HEK293 (cell line): ENCODE results near the gene RGS7.

Source experiments
- KLF9 ChIP-seq: fragments of 450-650 bp; formaldehyde crosslinking; IDR thresholded peaks from 2 replicates; pipeline ENCODE4 v1.5.1; 2016; ENCODE audit warnings: missing biosample characterization, missing genetic modification characterization, low read depth
- ZNF211 ChIP-seq: fragments of 450-650 bp; formaldehyde crosslinking; IDR thresholded peaks from 2 replicates; pipeline ENCODE4 v1.5.1; 2016; ENCODE audit warnings: low read depth, missing biosample characterization, missing genetic modification characterization
- ZNF596 ChIP-seq: fragments of 450-650 bp; IDR thresholded peaks from 2 replicates; pipeline ENCODE4 v1.5.0; 2018; ENCODE audit warnings: missing biosample characterization, mild to moderate bottlenecking, missing genetic modification characterization, moderate library complexity
- TF ChIP-seq, protein P1 (sequence below): fragments of 450-650 bp; formaldehyde crosslinking; IDR thresholded peaks from 2 replicates; pipeline ENCODE4 v1.5.1; 2016; ENCODE audit warnings: missing biosample characterization, missing genetic modification characterization
- TF ChIP-seq, protein P2 (sequence below): sonication (generic); formaldehyde crosslinking; IDR thresholded peaks from 2 replicates; pipeline ENCODE4 v1.8.1; 2022; ENCODE audit warnings: mild to moderate bottlenecking, moderate library complexity, missing genetic modification reagents
- TF ChIP-seq, protein P3 (sequence below): fragments of 450-650 bp; formaldehyde crosslinking; IDR thresholded peaks from 2 replicates; pipeline ENCODE4 v1.5.1; 2016; ENCODE audit warnings: missing biosample characterization, missing genetic modification characterization

GRCh38 chr1:241343956-241344355, 13.0 kb downstream of the RGS7 start:
- TF ChIP-seq KLF9 (tag by site-specific recombination): no peak
- TF ChIP-seq, protein P1, sequence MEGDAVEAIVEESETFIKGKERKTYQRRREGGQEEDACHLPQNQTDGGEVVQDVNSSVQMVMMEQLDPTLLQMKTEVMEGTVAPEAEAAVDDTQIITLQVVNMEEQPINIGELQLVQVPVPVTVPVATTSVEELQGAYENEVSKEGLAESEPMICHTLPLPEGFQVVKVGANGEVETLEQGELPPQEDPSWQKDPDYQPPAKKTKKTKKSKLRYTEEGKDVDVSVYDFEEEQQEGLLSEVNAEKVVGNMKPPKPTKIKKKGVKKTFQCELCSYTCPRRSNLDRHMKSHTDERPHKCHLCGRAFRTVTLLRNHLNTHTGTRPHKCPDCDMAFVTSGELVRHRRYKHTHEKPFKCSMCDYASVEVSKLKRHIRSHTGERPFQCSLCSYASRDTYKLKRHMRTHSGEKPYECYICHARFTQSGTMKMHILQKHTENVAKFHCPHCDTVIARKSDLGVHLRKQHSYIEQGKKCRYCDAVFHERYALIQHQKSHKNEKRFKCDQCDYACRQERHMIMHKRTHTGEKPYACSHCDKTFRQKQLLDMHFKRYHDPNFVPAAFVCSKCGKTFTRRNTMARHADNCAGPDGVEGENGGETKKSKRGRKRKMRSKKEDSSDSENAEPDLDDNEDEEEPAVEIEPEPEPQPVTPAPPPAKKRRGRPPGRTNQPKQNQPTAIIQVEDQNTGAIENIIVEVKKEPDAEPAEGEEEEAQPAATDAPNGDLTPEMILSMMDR: no peak
- TF ChIP-seq ZNF596 (tag by site-specific recombination): no peak
- TF ChIP-seq, protein P2, sequence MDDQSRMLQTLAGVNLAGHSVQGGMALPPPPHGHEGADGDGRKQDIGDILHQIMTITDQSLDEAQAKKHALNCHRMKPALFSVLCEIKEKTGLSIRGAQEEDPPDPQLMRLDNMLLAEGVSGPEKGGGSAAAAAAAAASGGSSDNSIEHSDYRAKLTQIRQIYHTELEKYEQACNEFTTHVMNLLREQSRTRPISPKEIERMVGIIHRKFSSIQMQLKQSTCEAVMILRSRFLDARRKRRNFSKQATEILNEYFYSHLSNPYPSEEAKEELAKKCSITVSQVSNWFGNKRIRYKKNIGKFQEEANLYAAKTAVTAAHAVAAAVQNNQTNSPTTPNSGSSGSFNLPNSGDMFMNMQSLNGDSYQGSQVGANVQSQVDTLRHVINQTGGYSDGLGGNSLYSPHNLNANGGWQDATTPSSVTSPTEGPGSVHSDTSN (CRISPR knock-in tag): no peak
- TF ChIP-seq, protein P3, sequence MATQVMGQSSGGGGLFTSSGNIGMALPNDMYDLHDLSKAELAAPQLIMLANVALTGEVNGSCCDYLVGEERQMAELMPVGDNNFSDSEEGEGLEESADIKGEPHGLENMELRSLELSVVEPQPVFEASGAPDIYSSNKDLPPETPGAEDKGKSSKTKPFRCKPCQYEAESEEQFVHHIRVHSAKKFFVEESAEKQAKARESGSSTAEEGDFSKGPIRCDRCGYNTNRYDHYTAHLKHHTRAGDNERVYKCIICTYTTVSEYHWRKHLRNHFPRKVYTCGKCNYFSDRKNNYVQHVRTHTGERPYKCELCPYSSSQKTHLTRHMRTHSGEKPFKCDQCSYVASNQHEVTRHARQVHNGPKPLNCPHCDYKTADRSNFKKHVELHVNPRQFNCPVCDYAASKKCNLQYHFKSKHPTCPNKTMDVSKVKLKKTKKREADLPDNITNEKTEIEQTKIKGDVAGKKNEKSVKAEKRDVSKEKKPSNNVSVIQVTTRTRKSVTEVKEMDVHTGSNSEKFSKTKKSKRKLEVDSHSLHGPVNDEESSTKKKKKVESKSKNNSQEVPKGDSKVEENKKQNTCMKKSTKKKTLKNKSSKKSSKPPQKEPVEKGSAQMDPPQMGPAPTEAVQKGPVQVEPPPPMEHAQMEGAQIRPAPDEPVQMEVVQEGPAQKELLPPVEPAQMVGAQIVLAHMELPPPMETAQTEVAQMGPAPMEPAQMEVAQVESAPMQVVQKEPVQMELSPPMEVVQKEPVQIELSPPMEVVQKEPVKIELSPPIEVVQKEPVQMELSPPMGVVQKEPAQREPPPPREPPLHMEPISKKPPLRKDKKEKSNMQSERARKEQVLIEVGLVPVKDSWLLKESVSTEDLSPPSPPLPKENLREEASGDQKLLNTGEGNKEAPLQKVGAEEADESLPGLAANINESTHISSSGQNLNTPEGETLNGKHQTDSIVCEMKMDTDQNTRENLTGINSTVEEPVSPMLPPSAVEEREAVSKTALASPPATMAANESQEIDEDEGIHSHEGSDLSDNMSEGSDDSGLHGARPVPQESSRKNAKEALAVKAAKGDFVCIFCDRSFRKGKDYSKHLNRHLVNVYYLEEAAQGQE: no peak
- no peak for TF ChIP-seq ZNF211 (tag by site-specific recombination)
